PC-3 (cell line): ENCODE data around the gene MARK3. TPM values are rescaled to one million over a fixed set of nuclear protein-coding genes. Genes with fewer than 3 reads are reported as not detected.

Experiments used
- ATAC-seq: fragments of 200-7000 bp; cut with Tn5 transposase; 2 replicates; pipeline ENCODE4 v1.9.1; 2020; ENCODE audit warnings: mild to moderate bottlenecking, moderate library complexity
- BruUV-seq: library from RNA; stranded (reverse); fragments of 400-500 nt; replicated peaks from 2 replicates; lab custom pipeline; 2021; lab: Mats Ljungman, UMichigan
- CTCF ChIA-PET: fragments of 300-600 bp; sonication (Branson Sonifier 250); formaldehyde crosslinking; loops from one replicate; lab custom pipeline; 2022; ENCODE audit warnings: antibody characterized with exemption; lab: Charles Lee
- POLR2A ChIA-PET: fragments of 300-600 bp; sonication (Branson Sonifier 250); formaldehyde crosslinking; loops from one replicate; lab custom pipeline; 2022; ENCODE audit warnings: antibody characterized with exemption; ENCODE audit not compliant: unreplicated experiment; lab: Charles Lee
- DNase-seq: peaks from one replicate; pipeline ENCODE4 v3.0.0-alpha.2; 2015
- H2AFZ ChIP-seq: fragments of 300-600 bp; sonication (generic); 2 replicates; pipeline ENCODE4 v1.6.0; 2016; ENCODE audit warnings: antibody characterized with exemption, low read length
- H3F3A ChIP-seq: fragments of 300-600 bp; sonication (generic); one replicate; pipeline ENCODE4 v1.6.0; 2017; ENCODE audit warnings: antibody characterized with exemption, low read length, control low read depth, mild to moderate bottlenecking; ENCODE audit not compliant: unreplicated experiment
- H3K27ac ChIP-seq: fragments of 300-600 bp; sonication (generic); 2 replicates; pipeline ENCODE4 v1.5.1; 2016; ENCODE audit warnings: mild to moderate bottlenecking, low read length
- H3K27me3 ChIP-seq: fragments of 300-600 bp; sonication (generic); 2 replicates; pipeline ENCODE4 v1.6.1; 2016; ENCODE audit warnings: low read length, mixed read lengths
- H3K36me3 ChIP-seq: fragments of 300-600 bp; sonication (generic); 2 replicates; pipeline ENCODE4 v1.6.1; 2016; ENCODE audit warnings: low read depth, mixed run types, low read length, mixed read lengths
- H3K4me1 ChIP-seq: fragments of 300-600 bp; sonication (generic); 2 replicates; pipeline ENCODE4 v1.5.1; 2016; ENCODE audit warnings: low read length; ENCODE audit not compliant: insufficient read depth
- H3K4me2 ChIP-seq: fragments of 300-600 bp; sonication (generic); 2 replicates; pipeline ENCODE4 v1.6.0; 2016; ENCODE audit warnings: low read length
- H3K4me3 ChIP-seq: fragments of 300-600 bp; sonication (generic); 2 replicates; pipeline ENCODE4 v1.5.1; 2016; ENCODE audit warnings: mild to moderate bottlenecking, low read length, mixed read lengths
- H3K79me2 ChIP-seq: fragments of 300-600 bp; sonication (generic); 2 replicates; pipeline ENCODE4 v1.6.1; 2017; ENCODE audit warnings: low read length, mixed read lengths
- H3K9ac ChIP-seq: fragments of 300-600 bp; sonication (generic); 2 replicates; pipeline ENCODE4 v1.6.0; 2016; ENCODE audit warnings: mild to moderate bottlenecking, low read length
- H3K9me2 ChIP-seq: fragments of 300-600 bp; sonication (generic); replicated peaks from 2 replicates; pipeline ENCODE4 v1.6.1; 2016; ENCODE audit warnings: mixed run types, low read length, mixed read lengths
- H3K9me3 ChIP-seq: fragments of 300-600 bp; sonication (generic); 2 replicates; pipeline ENCODE4 v1.6.1; 2016; ENCODE audit warnings: low read length, mixed read lengths
- H4K20me1 ChIP-seq: fragments of 300-600 bp; sonication (generic); 2 replicates; pipeline ENCODE4 v1.6.1; 2016; ENCODE audit warnings: low read length, mixed read lengths
- CTCF ChIP-seq: fragments of 300-600 bp; sonication (generic); conservative IDR thresholded peaks from 2 replicates; pipeline ENCODE4 v1.5.1; 2017; ENCODE audit warnings: antibody characterized with exemption, low read depth, mild to moderate bottlenecking, low read length
- EZH2 ChIP-seq: fragments of 300-600 bp; sonication (generic); IDR thresholded peaks from one replicate; pipeline ENCODE4 v1.6.1; 2017; ENCODE audit warnings: antibody characterized with exemption, mild to moderate bottlenecking, low read length; ENCODE audit not compliant: unreplicated experiment
- EZH2phosphoT487 ChIP-seq: fragments of 300-600 bp; sonication (generic); IDR thresholded peaks from 2 replicates; pipeline ENCODE4 v1.6.1; 2018; ENCODE audit warnings: mild to moderate bottlenecking, antibody characterized with exemption, low read length, borderline replicate concordance
- intact Hi-C: fragments of 100-400 bp; cut with micrococcal nuclease; formaldehyde crosslinking; loops from 2 replicates; pipeline ENCODE4 v1.9.0; 2023
- total RNA-seq: library from RNA; depleted of rRNA; stranded (reverse); fragments of >200 nt; gene quantifications from 2 replicates; pipeline ENCODE4 v1.2.3, GENCODE V29; 2014

The MARK3 gene
- total RNA-seq, 1 experiment from 2014 or later = 69.9 TPM

GRCh38 chr14:103547941-103548462 is 162.8 kb downstream of the MARK3 start:
- ChIA-PET CTCF (no interaction called here), POLR2A (no interaction called here)
- Histone ChIP-seq H3K4me2 (no peak overlapping the region), H3K79me2 (no peaks in the 10 kb centered on the region), H4K20me1 (no peaks in the 10 kb centered on the region), H3K27me3 (no peaks in the 10 kb centered on the region), H3K36me3 (no peaks in the 10 kb centered on the region), H3K4me1 (peaks cover 19% of the 10 kb centered on the region), H2AFZ (no peak overlapping the region), H3K4me3 (no peak overlapping the region), H3K9me2 (no peaks in the 10 kb centered on the region), H3F3A (no peaks in the 10 kb centered on the region), H3K9me3 (no peaks in the 10 kb centered on the region), H3K27ac (no peak overlapping the region), H3K9ac (no peak overlapping the region)
- no peak for ATAC-seq
- no peak for DNase-seq
- TF ChIP-seq EZH2 = no peak
- TF ChIP-seq EZH2phosphoT487 = no peak
- no peak for TF ChIP-seq CTCF
- BruUV-seq = no TSS peak
- intact Hi-C loops = no loop called here

DNA sequence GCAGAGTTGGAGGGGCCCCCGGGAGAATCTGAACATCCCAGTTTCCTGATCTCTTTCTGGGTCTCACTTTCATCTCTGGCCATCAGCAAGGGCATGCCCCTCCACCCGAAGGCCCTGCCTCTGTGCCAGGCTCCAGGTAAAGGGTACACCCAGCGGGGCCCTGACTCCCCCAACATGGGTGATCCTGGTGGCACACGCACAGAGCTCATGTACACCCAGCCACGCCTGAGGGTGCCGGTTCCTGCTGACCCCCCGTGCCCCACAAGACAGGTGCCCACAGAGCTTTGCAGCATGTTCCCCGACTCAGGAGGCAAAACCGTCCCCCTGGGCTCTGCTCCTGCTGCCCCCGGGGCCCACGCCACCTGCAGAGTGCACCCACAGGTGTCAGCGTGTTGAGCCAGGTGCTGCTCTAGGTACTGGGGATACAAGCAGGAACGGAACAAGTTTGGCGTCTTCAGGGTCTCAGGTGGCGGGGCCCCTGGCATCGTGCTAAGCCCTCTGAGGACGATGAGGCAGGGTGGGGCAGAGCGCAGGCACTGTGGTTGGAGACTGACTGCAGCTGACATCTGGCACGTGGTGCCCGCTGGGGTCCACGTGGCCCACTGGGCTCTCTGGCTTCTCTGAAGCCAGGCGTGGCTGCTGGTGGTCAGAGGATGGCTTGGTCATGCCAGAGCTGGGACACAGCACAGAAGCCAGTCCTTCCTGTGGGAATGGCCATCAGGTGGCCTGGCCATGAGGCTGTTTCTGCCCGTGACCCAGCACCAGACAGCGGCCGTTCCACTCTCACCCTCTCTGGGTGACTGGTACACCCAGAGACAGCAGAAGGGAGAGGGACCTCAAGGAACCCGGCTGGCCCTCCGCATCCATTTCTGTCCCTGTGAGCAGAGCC is 163.5 kb downstream of the MARK3 start:
- Histone ChIP-seq H2AFZ (no peak overlapping the region), H3F3A (no peaks in the 10 kb centered on the region), H3K27me3 (no peaks in the 10 kb centered on the region), H3K36me3 (no peaks in the 10 kb centered on the region), H4K20me1 (no peaks in the 10 kb centered on the region), H3K9ac (no peak overlapping the region), H3K4me3 (no peak overlapping the region), H3K9me3 (no peaks in the 10 kb centered on the region), H3K9me2 (no peaks in the 10 kb centered on the region), H3K4me2 (no peak overlapping the region), H3K79me2 (no peaks in the 10 kb centered on the region), H3K27ac (no peak overlapping the region), H3K4me1 (peaks cover 15% of the 10 kb centered on the region)
- POLR2A ChIA-PET = no interaction called here
- no peak for ATAC-seq
- no peak for DNase-seq
- CTCF ChIA-PET = no interaction called here
- intact Hi-C loops = no loop called here
- BruUV-seq = no TSS peak
- no peak for TF ChIP-seq EZH2phosphoT487
- no peak for TF ChIP-seq EZH2
- no peak for TF ChIP-seq CTCF
